Fibroblast of skin of left biceps (primary cell): Measurements from ENCODE around the gene GNA12.

Source experiments
- DNase-seq, 2 experiments: peaks; one replicate each; pipeline ENCODE4 v3.0.0-alpha.2; 2013; ENCODE audit warnings: low read depth in 2 of 2

Gene GNA12

GRCh38 chr7:2818653-2819052, 25.5 kb downstream of the GNA12 start:
- DNase-seq: no peak

- no peak for DNase-seq
These were observed 26.0 kb downstream of the GNA12 start for GRCh38 chr7:2818121-2818520.

DNA sequence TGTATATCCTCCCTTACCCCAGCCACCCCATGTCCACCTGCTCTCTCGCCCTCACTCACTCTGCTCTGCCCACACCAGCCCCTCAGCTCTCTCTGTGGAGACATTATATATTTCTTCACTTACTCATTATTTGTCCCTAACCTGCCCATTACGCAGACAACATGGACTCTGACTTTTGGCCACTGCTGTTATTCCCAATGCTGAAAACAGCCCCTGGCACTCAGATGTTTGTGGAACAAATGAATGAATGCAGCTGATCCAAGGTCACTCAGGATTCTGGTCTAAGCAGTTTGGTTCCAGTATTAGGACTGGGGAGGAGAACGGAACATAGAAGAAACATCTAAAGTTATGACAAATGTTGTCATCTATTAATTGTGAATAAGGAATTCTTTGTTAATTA, 26.7 kb downstream of the GNA12 start:
- no peak for DNase-seq

- no peak for DNase-seq
These were observed 28.2 kb downstream of the GNA12 start for GRCh38 chr7:2815875-2816245.

DNA sequence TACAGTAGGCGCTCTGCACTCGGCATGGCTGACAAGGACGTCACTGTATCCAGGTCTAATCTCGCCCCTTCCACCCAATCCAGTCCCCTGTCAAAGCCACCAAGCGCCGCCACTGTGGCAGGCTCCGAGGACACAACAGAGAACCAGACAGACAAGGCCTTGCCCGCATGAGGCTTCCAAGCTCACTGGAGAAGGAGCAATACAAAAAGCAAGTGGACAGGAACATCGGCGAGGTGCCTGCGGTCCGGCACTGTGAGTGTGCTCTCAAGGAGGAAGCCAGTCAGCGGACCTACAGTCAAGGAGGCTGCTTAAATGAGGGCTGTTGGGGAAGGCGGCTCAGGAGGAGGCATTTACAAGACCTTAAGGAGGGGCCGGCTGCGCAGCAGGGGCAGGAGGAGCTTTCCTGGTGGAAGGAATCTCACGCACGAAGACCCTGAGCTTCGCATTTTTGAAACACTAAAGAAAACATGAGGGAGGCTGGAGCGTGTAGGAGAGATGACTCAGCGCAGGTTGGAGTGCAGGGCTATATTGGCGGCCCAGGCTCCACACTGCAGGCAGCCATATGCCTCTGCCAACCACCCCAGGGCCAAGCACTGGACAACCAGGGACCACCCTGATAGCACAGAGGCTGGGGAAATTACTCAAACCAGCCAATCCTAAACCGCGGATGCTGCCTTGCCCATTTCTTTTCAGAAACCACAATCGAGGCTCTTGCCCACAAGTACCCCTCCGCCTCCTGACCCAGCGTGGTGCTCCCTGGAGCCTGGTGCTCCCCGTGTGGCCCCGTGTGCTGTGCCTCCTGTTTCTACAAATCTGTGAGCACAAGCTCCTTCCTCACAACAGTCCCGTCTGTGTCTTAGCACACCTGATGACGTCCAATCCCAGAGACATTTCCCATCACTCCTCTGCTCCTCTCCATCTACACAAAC, 28.9 kb downstream of the GNA12 start:
- no peak for DNase-seq

DNA sequence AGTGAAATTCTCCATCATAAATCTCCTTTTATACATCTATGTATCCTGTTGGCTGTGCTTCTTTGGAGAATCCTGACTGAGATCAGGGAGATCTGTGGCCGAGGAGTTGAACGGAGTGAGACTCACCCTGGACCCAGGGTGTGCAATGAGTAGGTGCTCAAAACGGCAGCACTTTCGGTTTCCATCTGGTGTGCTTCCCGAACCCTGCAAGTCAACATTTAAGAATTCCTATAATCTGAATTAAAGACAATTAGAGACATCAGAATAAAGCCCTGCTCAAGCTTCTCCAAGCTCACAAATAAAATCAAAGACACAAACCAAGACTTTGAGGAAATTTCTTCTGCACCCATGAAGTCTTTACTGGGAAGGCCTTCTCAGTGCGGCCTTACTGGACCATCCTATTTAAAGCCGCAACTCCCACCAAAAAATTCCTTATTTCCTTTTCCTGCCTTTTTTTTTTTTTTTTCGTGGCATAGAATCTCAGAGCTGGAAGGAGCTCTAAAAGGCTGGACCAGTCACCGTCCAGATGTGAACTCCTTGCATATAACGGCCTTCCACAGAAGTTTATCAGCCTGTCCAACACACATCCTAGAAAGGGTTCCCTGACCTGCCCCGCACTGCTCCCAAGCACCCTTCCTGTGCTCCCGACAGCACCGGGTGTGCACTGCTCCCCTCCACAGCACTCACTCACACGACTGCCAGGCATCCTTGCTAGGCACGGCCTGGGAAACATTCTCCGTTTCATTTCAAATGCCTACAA, 29.7 kb downstream of the GNA12 start:
- DNase-seq: no peak

DNA sequence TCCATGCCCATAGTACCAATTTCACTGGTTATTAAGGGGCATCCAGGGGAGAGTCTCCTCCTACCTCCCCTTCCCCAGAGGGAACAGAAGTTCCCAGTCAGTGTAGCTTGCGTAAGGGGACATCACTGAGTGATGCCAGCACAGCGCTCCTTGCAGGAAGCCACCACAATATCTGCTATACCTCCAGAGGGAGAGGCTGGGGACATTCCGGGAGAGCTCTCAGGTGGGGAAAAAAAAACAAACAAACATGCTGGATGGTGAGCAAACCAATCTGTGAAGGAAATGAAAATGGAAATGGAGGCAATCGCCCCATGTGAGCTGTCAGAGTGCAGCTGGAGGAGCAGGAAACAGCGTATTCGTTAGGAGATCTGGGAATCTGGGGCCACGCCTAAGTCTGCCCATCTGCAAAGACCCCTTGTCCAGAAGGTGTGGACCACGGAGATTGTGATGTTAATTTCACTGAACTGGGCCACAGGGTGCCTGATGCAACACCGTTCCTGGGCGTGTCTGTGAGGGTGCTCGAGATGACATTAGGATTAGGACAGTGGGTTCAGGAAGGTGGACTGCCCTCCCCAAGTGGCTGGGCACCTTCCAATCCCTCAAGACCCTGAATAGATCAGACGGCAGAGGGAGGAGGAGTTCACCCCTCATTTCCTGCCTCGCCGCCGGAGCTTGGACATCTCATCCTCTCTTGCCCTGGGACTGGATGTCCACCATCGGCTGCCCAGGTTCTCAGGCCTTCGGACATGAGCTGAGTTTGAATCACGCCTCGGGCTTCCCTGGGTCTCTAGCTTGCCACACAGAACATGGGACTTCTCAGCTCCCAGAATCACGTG, 30.5 kb downstream of the GNA12 start:
- DNase-seq: no peak

DNA sequence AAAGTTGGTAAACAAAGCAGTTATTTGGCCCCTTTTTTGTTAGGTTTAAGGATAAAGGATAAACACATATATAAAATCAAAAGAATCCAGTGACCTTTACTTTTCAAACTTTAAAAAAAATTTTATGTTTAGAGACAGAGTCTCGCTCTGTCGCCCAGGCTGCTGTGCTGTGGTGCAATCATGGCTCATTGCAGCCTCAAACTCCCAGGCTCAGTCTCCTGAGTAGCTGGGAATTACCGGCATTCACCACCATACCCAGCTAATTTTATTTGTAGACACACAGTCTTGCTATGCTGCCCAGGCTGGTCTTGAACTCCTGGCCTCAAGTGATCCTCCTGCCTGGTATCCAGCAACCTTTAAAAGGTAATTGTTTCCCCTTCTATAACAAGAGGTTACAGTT, 31.3 kb downstream of the GNA12 start:
- DNase-seq: no peak

- DNase-seq: no peak
These were observed 32.0 kb downstream of the GNA12 start for GRCh38 chr7:2812114-2812487.

- no peak for DNase-seq
These were observed 32.5 kb downstream of the GNA12 start for GRCh38 chr7:2811476-2812113.

- no peak for DNase-seq
These were observed 33.3 kb downstream of the GNA12 start for GRCh38 chr7:2810682-2811415.

DNA sequence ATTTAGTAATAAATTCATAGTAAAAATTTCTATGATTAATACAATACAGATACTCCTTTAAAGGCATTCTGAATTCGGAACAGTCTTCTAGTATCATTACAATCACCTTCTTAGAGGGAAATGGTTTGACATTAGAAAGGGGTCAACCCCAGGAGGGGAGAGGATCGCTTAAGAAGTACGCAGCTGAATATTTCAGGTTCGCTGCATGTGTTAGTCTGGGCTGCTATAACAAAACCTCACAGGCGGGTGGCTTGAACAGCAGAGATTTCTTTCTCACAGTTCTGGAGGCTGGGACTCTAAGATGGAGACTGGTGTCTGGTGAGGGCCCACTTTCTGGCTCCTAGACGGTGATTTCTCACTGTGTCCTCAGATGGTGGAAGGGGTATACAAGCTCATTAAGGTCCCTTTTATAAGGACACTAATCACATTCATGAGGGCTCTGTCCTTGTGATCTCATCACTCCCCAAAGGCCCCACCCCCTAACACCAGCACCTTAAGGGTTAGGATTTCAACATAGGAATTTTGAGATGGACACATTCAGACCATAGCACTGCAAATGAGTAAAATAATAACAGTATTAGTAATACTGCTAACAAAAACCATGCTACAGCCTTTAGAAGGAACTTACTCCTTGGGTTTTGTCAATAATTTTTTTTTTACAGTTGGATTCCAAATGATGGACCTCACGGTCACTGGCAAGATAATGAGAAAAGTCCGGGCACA, 34.0 kb downstream of the GNA12 start:
- no peak for DNase-seq

GRCh38 chr7:2808891-2809665, 35.0 kb downstream of the GNA12 start:
- no peak for DNase-seq

- DNase-seq: no peak
These were observed 36.0 kb downstream of the GNA12 start for GRCh38 chr7:2807845-2808772.

- no peak for DNase-seq
These were observed 36.7 kb downstream of the GNA12 start for GRCh38 chr7:2807460-2807844.

- DNase-seq: no peak
These were observed 37.5 kb downstream of the GNA12 start for GRCh38 chr7:2806571-2806970.

GRCh38 chr7:2805213-2805944, 38.7 kb downstream of the GNA12 start:
- no peak for DNase-seq
